Measurements from ENCODE around the gene SPRY2. TPM values are rescaled to one million over a fixed set of nuclear protein-coding genes. Genes with fewer than 3 reads are reported as not detected.

SPRY2 gene
- total and polyA plus RNA-seq, 2 of the 4 experiments (the other 2 are of a cell fraction), result 21.1 to 47.9 TPM

DNA sequence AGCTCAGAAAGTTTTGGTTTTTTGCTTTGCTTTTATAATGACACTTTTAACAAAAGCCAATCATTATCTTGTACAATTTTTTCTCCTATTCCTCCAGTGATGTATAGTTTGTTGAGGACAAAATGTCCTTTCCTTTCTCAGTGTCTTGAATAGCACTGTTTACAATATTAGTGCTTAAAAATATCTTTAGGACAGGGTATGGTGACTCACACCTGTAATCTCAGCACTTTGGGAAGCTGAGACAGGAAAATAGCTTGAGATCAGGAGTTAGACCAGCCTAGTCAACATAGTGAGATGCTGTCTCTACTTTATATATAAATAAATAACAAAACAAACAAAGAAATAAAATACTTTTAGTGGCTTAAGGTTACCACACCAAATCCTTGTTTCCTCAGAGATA, 41.9 kb downstream of the SPRY2 start:
- Histone ChIP-seq H3K56ac (ENCODE audit: extremely low read depth, insufficient read depth, low read length) (no peak overlapping the region), H4K91ac (ENCODE audit: insufficient read depth, low read depth, low read length) (no peak overlapping the region), H3K9me1 (ENCODE audit: insufficient read depth, low read length) (no peaks in the 10 kb centered on the region), H3K4me1 (ENCODE audit: control insufficient read depth, insufficient read depth, low read length) (no peaks in the 10 kb centered on the region), H2AK5ac (ENCODE audit: low read depth, low read length) (no peak overlapping the region), H2AFZ (replicated peaks; ENCODE audit: low read length, poor library complexity) (no peak overlapping the region), H3K9ac (ENCODE audit: low read depth, low read length) (no peak overlapping the region), H3K27ac (ENCODE audit: insufficient read depth, low read length) (no peak overlapping the region), H3K4ac (ENCODE audit: low read depth, low read length) (no peak overlapping the region), H2AK9ac (replicated peaks; ENCODE audit: low read depth, low read length, poor library complexity) (no peak overlapping the region), H3K23ac (ENCODE audit: low read depth, low read length) (no peak overlapping the region), H3K27me3 (ENCODE audit: control insufficient read depth, insufficient read depth, low read length) (no peaks in the 10 kb centered on the region), H3K36me3 (ENCODE audit: control insufficient read depth, insufficient read depth, low read length) (no peaks in the 10 kb centered on the region), H3K4me2 (ENCODE audit: low read depth, low read length) (no peak overlapping the region), H4K8ac (ENCODE audit: low read depth in 2 of 2, low read length in 2 of 2) (no peak overlapping the region), H2BK15ac (ENCODE audit: low read depth, low read length) (no peak overlapping the region), H3K79me1 (ENCODE audit: low read depth in 1 of 2, low read length in 2 of 2) (no peaks in the 10 kb centered on the region), H4K5ac (ENCODE audit: low read depth, low read length) (no peak overlapping the region), H2BK20ac (ENCODE audit: low read depth, low read length) (no peak overlapping the region), H3K14ac (replicated peaks; ENCODE audit: low read depth, low read length) (no peak overlapping the region; the same call in 1 of the 2 replicates), H3K9me3 (ENCODE audit: control insufficient read depth, insufficient read depth, low read length) (no peaks in the 10 kb centered on the region), H4K20me1 (ENCODE audit: insufficient read depth, low read length) (no peaks in the 10 kb centered on the region), H3K18ac (ENCODE audit: low read depth, low read length) (no peak overlapping the region), H3K4me3 (ENCODE audit: insufficient read depth, low read depth, low read length) (no peak overlapping the region), H2BK5ac (ENCODE audit: low read depth, low read length, poor library complexity, severe bottlenecking) (no peak overlapping the region), H2BK120ac (ENCODE audit: low read depth, low read length) (no peak overlapping the region)
- in situ Hi-C loops (cut with MboI; ENCODE audit: low sequenced_read_pairs) (no loop called here), dilution Hi-C loops (cut with HindIII; ENCODE audit: low sequenced_read_pairs, unreplicated experiment) (no loop called here), intact Hi-C loops (cut with micrococcal nuclease) (no loop called here)
- POLR2A ChIA-PET (ENCODE audit: unreplicated experiment), result no interaction called here
- ATAC-seq (ENCODE audit: low read depth) (no peak), DNase-seq (no peak)
- BruUV-seq (replicated peaks), result no TSS peak
- CTCF ChIA-PET, result interaction anchor here (0.5 to 0.7 kb wide), 2 partner anchors 13 to 168 kb away, joined by 5 read pairs; no protein-coding TSS in a partner anchor
- no peak for TF ChIP-seq BHLHE40 (IDR thresholded peaks at IDR 0.05; ENCODE audit: low read depth, low read length)
- no peak for TF ChIP-seq RFX5 (IDR thresholded peaks at IDR 0.05; ENCODE audit: low read depth, low read length)
- TF ChIP-seq POLR2A (IDR thresholded peaks at IDR 0.05; ENCODE audit: low read depth, low read length), result no peak
- TF ChIP-seq RAD21 (IDR thresholded peaks at IDR 0.05; ENCODE audit: low read length), result no peak
- TF ChIP-seq MAFK (IDR thresholded peaks at IDR 0.05; ENCODE audit: low read depth, low read length), result no peak
- TF ChIP-seq FOS (IDR thresholded peaks at IDR 0.05; ENCODE audit: low read depth, low read length), result no peak
- TF ChIP-seq SMC3 (IDR thresholded peaks at IDR 0.05; ENCODE audit: low read depth, low read length), result no peak
- TF ChIP-seq RCOR1 (IDR thresholded peaks at IDR 0.05; ENCODE audit: insufficient replicate concordance, low read length), result no peak
- no peak for TF ChIP-seq NFE2L2 (IDR thresholded peaks at IDR 0.05; ENCODE audit: low read depth, low read length)
- TF ChIP-seq, protein P1, sequence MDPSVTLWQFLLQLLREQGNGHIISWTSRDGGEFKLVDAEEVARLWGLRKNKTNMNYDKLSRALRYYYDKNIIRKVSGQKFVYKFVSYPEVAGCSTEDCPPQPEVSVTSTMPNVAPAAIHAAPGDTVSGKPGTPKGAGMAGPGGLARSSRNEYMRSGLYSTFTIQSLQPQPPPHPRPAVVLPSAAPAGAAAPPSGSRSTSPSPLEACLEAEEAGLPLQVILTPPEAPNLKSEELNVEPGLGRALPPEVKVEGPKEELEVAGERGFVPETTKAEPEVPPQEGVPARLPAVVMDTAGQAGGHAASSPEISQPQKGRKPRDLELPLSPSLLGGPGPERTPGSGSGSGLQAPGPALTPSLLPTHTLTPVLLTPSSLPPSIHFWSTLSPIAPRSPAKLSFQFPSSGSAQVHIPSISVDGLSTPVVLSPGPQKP (IDR thresholded peaks at IDR 0.05; ENCODE audit: borderline replicate concordance, low read depth, low read length), result no peak
- no peak for TF ChIP-seq CTCF (conservative IDR thresholded peaks at IDR 0.05; ENCODE audit: low read depth, low read length)
- TF ChIP-seq CHD1 (IDR thresholded peaks at IDR 0.05; ENCODE audit: low read depth, low read length), result no peak
